ENCODE results near the gene XPNPEP3.
A peak's percentile ranks its signal among the peaks of the same experiment; 100 is the strongest.

Gene XPNPEP3

GRCh38 chr22:40928657-40929056, 71.7 kb downstream of the XPNPEP3 start:
- no peak overlapping the region for H3K9ac ChIP-seq (ENCODE audit: low read length)

GRCh38 chr22:40932396-40932795, 75.4 kb downstream of the XPNPEP3 start:
- H2AK5ac ChIP-seq (ENCODE audit: low read length), result no peak overlapping the region
- no peak overlapping the region for H2BK120ac ChIP-seq (ENCODE audit: insufficient read depth, low read length, poor library complexity)
- no peak overlapping the region for H3K14ac ChIP-seq (ENCODE audit: low read length)
- H4K12ac ChIP-seq (ENCODE audit: low read depth, low read length), result no peak overlapping the region
- no peak overlapping the region for H3K4me3 ChIP-seq (ENCODE audit: low read depth, low read length)
- no peak overlapping the region for H2AFZ ChIP-seq (ENCODE audit: insufficient read depth, low read length, poor library complexity)
- DNase-seq, result no peak
- H3K79me1 ChIP-seq (ENCODE audit: low read length), result no peaks in the 10 kb centered on the region
- no peaks in the 10 kb centered on the region for H3K79me2 ChIP-seq (ENCODE audit: control insufficient read depth, insufficient read depth, low read length, poor library complexity)
- no peaks in the 10 kb centered on the region for H3K9me3 ChIP-seq (ENCODE audit: insufficient read depth, low read depth, low read length)
- H4K8ac ChIP-seq (ENCODE audit: low read depth, low read length), result no peak overlapping the region
- H3K4ac ChIP-seq (ENCODE audit: low read depth, low read length), result no peak overlapping the region
- WGBS (ENCODE audit: extremely low coverage, insufficient coverage, insufficient read length), result no CpG with 5 or more reads among the region's 2 CpGs
- H3K36me3 ChIP-seq (ENCODE audit: control insufficient read depth in 1 of 2, insufficient read depth in 2 of 2, low read length in 2 of 2), result peaks cover 0 to 3% of the 10 kb centered on the region in 2 experiments
- H2BK12ac ChIP-seq (ENCODE audit: low read length), result no peak overlapping the region
- no peak overlapping the region for H3K27ac ChIP-seq (ENCODE audit: low read depth, low read length)
- H2BK5ac ChIP-seq (ENCODE audit: low read depth, low read length, poor library complexity), result no peak overlapping the region
- H3K23ac ChIP-seq (ENCODE audit: low read length), result no peak overlapping the region
- H4K91ac ChIP-seq (ENCODE audit: low read depth, low read length), result no peak overlapping the region
- H3K4me2 ChIP-seq (ENCODE audit: low read length), result no peak overlapping the region
- no peak overlapping the region for H3K18ac ChIP-seq (ENCODE audit: low read length)
- no peaks in the 10 kb centered on the region for H3K4me1 ChIP-seq (ENCODE audit: control insufficient read depth in 1 of 2, insufficient read depth in 2 of 2, low read length in 2 of 2)
- H3K9ac ChIP-seq (ENCODE audit: low read length), result no peak overlapping the region
- H3K27me3 ChIP-seq (ENCODE audit: insufficient read depth, low read length), result no peaks in the 10 kb centered on the region

More at GRCh38 chr22:40928657-40929056, 71.7 kb downstream of the XPNPEP3 start:
- WGBS (ENCODE audit: extremely low coverage, insufficient coverage, insufficient read length), result no CpG with 5 or more reads among the region's 1 CpG
- H3K23ac ChIP-seq (ENCODE audit: low read length), result no peak overlapping the region
- H3K79me2 ChIP-seq (ENCODE audit: control insufficient read depth, insufficient read depth, low read length, poor library complexity), result no peaks in the 10 kb centered on the region
- H2BK5ac ChIP-seq (ENCODE audit: low read depth, low read length, poor library complexity), result no peak overlapping the region
- H3K18ac ChIP-seq (ENCODE audit: low read length), result no peak overlapping the region
- H3K4me1 ChIP-seq (ENCODE audit: control insufficient read depth in 1 of 2, insufficient read depth in 2 of 2, low read length in 2 of 2), result no peaks in the 10 kb centered on the region
- H3K9me3 ChIP-seq (ENCODE audit: insufficient read depth, low read depth, low read length), result no peaks in the 10 kb centered on the region
- no peak overlapping the region for H2AK5ac ChIP-seq (ENCODE audit: low read length)
- H3K36me3 ChIP-seq (ENCODE audit: control insufficient read depth in 1 of 2, insufficient read depth in 2 of 2, low read length in 2 of 2), result peaks cover 9 to 20% of the 10 kb centered on the region in 2 experiments
- no peak overlapping the region for H2AFZ ChIP-seq (ENCODE audit: insufficient read depth, low read length, poor library complexity)
- no peak overlapping the region for H3K4me2 ChIP-seq (ENCODE audit: low read length)
- no peak overlapping the region for H3K4ac ChIP-seq (ENCODE audit: low read depth, low read length)
- no peak overlapping the region for H4K8ac ChIP-seq (ENCODE audit: low read depth, low read length)
- no peaks in the 10 kb centered on the region for H3K27me3 ChIP-seq (ENCODE audit: insufficient read depth, low read length)
- no peak overlapping the region for H2BK12ac ChIP-seq (ENCODE audit: low read length)
- H3K14ac ChIP-seq (ENCODE audit: low read length), result no peak overlapping the region
- H4K12ac ChIP-seq (ENCODE audit: low read depth, low read length), result no peak overlapping the region
- no peak overlapping the region for H3K4me3 ChIP-seq (ENCODE audit: low read depth, low read length)
- no peak overlapping the region for H2BK120ac ChIP-seq (ENCODE audit: insufficient read depth, low read length, poor library complexity)
- H3K79me1 ChIP-seq (ENCODE audit: low read length), result no peaks in the 10 kb centered on the region
- H4K91ac ChIP-seq (ENCODE audit: low read depth, low read length), result no peak overlapping the region
- H3K27ac ChIP-seq (ENCODE audit: low read depth, low read length), result no peak overlapping the region
- no peak for DNase-seq

GRCh38 chr22:40939202-40939601, 82.3 kb downstream of the XPNPEP3 start:
- no peak overlapping the region for H2BK120ac ChIP-seq (ENCODE audit: insufficient read depth, low read length, poor library complexity)
- H2AK5ac ChIP-seq (ENCODE audit: low read length), result no peak overlapping the region
- no peak overlapping the region for H3K4me2 ChIP-seq (ENCODE audit: low read length)
- no peak overlapping the region for H2BK12ac ChIP-seq (ENCODE audit: low read length)
- H3K9me3 ChIP-seq (ENCODE audit: insufficient read depth, low read depth, low read length), result peaks cover 2% of the 10 kb centered on the region
- peak in 1 of 2 donors; percentile 44 for DNase-seq
- no peaks in the 10 kb centered on the region for H3K4me1 ChIP-seq (ENCODE audit: control insufficient read depth in 1 of 2, insufficient read depth in 2 of 2, low read length in 2 of 2)
- no peak overlapping the region for H2AFZ ChIP-seq (ENCODE audit: insufficient read depth, low read length, poor library complexity)
- H4K12ac ChIP-seq (ENCODE audit: low read depth, low read length), result no peak overlapping the region
- H3K14ac ChIP-seq (ENCODE audit: low read length), result no peak overlapping the region
- no CpG with 5 or more reads among the region's 2 CpGs for WGBS (ENCODE audit: extremely low coverage, insufficient coverage, insufficient read length)
- no peaks in the 10 kb centered on the region for H3K27me3 ChIP-seq (ENCODE audit: insufficient read depth, low read length)
- no peaks in the 10 kb centered on the region for H3K79me1 ChIP-seq (ENCODE audit: low read length)
- H3K36me3 ChIP-seq (ENCODE audit: control insufficient read depth in 1 of 2, insufficient read depth in 2 of 2, low read length in 2 of 2), result no peaks in the 10 kb centered on the region
- no peak overlapping the region for H3K4me3 ChIP-seq (ENCODE audit: low read depth, low read length)
- no peak overlapping the region for H3K9ac ChIP-seq (ENCODE audit: low read length)
- H3K27ac ChIP-seq (ENCODE audit: low read depth, low read length), result no peak overlapping the region
- no peak overlapping the region for H3K18ac ChIP-seq (ENCODE audit: low read length)
- H3K23ac ChIP-seq (ENCODE audit: low read length), result no peak overlapping the region
- H3K4ac ChIP-seq (ENCODE audit: low read depth, low read length), result no peak overlapping the region
- H3K79me2 ChIP-seq (ENCODE audit: control insufficient read depth, insufficient read depth, low read length, poor library complexity), result no peaks in the 10 kb centered on the region
- no peak overlapping the region for H2BK5ac ChIP-seq (ENCODE audit: low read depth, low read length, poor library complexity)
- no peak overlapping the region for H4K8ac ChIP-seq (ENCODE audit: low read depth, low read length)
- H4K91ac ChIP-seq (ENCODE audit: low read depth, low read length), result no peak overlapping the region

GRCh38 chr22:40950962-40951794, 94.2 kb downstream of the XPNPEP3 start, which contains the start of gene RBX1:
Gene RBX1 (plus strand): TSS chr22:40951378. CDS start chr22:40951399, 21 bp downstream.
- Histone ChIP-seq H3K79me1 (ENCODE audit: low read length) (peaks cover 10% of the 10 kb centered on the region), H3K9me3 (ENCODE audit: insufficient read depth, low read depth, low read length) (no peaks in the 10 kb centered on the region), H3K4me1 (ENCODE audit: control insufficient read depth in 1 of 2, insufficient read depth in 2 of 2, low read length in 2 of 2) (peaks cover 2 to 3% of the 10 kb centered on the region in 2 experiments), H3K79me2 (ENCODE audit: control insufficient read depth, insufficient read depth, low read length, poor library complexity) (peaks cover 13% of the 10 kb centered on the region), H3K27me3 (ENCODE audit: insufficient read depth, low read length) (no peaks in the 10 kb centered on the region), H4K91ac (ENCODE audit: low read depth, low read length) (peak within 1 kb of the TSS; percentile 98), H2AK5ac (ENCODE audit: low read length) (peak within 1 kb of the TSS; percentile 61), H3K4ac (ENCODE audit: low read depth, low read length) (peak within 1 kb of the TSS; percentile 94), H3K4me2 (ENCODE audit: low read length) (peak within 1 kb of the TSS; percentile 99), H3K18ac (ENCODE audit: low read length) (peak within 1 kb of the TSS; percentile 99), H2AFZ (ENCODE audit: insufficient read depth, low read length, poor library complexity) (peak within 1 kb of the TSS; percentile 98), H3K23ac (ENCODE audit: low read length) (peak within 1 kb of the TSS; percentile 84), H2BK5ac (ENCODE audit: low read depth, low read length, poor library complexity) (peak within 1 kb of the TSS; percentile 97), H3K36me3 (ENCODE audit: control insufficient read depth in 1 of 2, insufficient read depth in 2 of 2, low read length in 2 of 2) (peaks cover 6 to 7% of the 10 kb centered on the region in 2 experiments), H3K4me3 (ENCODE audit: low read depth, low read length) (peak within 1 kb of the TSS; percentile 87), H2BK120ac (ENCODE audit: insufficient read depth, low read length, poor library complexity) (peak within 1 kb of the TSS; percentile 96), H4K12ac (ENCODE audit: low read depth, low read length) (peak within 1 kb of the TSS; percentile 97), H3K14ac (ENCODE audit: low read length) (peak within 1 kb of the TSS; percentile 99), H3K9ac (ENCODE audit: low read length) (peak within 1 kb of the TSS; percentile 98), H2BK12ac (ENCODE audit: low read length) (peak within 1 kb of the TSS; percentile 56), H3K27ac (ENCODE audit: low read depth, low read length) (peak within 1 kb of the TSS; percentile 88), H4K8ac (ENCODE audit: low read depth, low read length) (peak within 1 kb of the TSS; percentile 99)
- peak; percentile 95 to 98 for DNase-seq
- WGBS (ENCODE audit: extremely low coverage, insufficient coverage, insufficient read length), result no CpG with 5 or more reads among the region's 86 CpGs

Data from trophoblast cell (in vitro differentiated cells and primary cell).